Stimulated activated CD4-positive, alpha-beta T cell treated with anti-CD3 and anti-CD28 coated beads, Interleukin-4, amount 100 ng/mL, for 48 hours (primary cell): ENCODE data around the gene LAPTM5.
"Not testable (repeated sequence)": the region's sequence is repeated elsewhere in the genome, so short reads cannot be mapped to it uniquely, and the experiment has no call there.

Experiments
- DNase-seq, 2 donors: peaks; one replicate each; pipeline ENCODE4 v3.0.0-alpha.2; 2020; ENCODE audit warnings: low read depth in 2 of 2

LAPTM5 gene

DNA sequence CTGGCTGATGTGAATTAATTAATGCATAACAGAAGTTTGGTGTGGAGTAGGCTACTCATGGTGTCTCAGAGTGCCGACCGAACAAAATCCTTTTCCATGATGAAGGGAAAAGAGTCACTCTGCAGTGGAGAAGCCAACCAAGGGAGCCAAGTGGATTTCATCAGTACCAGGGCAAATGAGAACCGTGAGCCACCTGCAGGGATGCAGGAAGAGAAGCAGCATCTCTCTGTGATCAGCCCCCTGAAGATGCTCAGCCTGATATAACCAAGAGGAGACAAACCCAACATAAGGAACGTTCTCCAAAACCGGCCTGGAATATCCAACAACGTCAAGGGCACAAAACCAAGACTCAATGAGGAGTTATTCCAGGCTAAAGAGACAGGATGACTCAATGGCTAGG, 13.4 kb upstream of the LAPTM5 start:
- DNase-seq: no peak

DNA sequence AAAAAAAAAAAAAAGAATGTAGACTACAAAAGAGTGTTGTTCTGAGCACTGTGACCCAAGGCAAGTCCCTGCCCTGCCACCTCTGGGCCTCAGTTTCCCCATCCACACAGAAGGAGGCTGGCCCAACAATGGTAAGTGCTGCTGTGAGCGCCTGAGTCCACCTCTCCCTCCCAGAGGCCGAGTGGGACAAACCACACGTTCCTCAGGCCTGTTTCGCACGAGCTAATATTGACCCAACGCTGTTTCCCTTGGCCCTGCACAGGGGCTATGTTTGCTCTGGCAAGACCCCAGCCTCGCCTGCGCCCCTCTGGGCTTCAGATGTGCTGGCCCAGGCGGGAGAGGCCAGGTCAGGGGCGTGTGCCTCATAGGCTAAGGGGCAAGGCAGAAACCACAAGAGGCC, 12.6 kb upstream of the LAPTM5 start:
- no peak for DNase-seq

DNA sequence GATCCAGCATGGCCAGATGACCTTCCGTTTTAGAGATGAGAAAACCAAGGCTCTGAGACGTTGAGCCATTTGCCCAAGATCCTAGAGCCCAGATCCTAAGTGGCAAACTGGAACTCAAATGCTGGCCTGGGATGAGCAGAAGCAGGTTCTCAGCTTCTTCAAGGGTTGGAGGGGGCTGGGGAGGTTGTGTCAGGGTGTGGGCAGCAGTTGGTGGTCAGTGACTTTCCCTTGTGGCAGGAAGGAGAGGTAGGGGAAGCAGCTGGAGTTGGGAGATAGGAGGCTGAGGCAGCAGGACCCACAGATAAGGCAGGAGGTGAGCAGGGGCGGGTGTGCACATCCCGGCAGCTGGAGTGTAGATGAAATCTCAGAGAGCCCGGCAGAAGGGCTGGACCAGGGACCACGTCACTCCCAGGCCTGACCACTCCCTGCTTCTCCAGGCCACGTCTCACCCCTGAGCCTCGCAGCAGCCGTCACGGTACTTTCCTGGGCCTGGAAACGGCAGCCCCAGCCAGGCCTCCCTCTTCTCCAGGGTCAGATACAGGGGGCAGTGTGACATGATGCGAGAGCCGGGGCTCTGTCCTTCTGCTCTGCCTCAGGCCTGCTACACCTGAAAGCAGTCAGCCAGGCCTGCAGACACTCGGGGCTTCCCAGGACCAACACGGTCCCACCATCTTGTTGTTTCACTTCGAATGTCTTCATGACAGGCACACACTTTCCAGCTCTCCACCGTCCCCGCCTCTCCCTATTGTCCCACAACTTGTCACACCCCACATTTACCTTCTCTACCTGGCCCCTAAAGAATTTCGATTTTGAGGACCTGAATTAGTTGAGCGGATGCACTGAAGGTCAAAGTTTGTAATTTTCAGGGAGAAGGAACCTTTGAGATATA, 11.5 kb upstream of the LAPTM5 start:
- no peak for DNase-seq

DNA sequence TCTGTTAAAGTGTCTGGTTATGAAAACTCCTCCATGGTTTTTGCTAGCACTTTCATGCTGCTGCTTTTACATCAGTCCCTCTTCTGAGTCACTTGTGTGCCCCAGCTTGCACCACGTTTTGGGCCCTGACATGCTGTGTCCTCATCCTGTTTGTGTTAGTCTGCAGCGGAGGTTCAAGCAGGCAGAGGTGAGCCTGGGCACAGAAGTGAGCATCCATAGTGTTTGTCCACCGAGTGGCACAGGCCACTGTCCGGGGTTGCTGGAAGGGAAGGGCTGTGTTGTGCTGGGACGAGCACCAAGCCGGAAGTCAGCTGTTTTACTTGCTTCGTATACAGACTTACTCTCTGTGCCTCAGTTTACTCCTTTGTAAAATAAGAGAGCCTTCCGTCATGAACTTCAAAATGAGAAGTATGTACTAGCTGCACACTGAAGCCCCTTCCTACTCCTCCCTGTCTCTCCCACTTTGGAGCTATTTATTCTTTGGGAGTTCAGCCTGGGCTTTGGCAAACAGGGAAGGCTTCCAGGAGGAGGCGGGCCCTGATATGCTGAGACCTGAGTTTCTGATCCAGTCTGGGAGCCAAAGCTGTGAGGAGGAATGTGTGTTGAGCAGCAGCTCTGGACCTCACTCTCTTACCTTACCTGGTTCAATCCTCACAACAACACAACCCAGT, 10.7 kb upstream of the LAPTM5 start:
- no peak for DNase-seq

DNA sequence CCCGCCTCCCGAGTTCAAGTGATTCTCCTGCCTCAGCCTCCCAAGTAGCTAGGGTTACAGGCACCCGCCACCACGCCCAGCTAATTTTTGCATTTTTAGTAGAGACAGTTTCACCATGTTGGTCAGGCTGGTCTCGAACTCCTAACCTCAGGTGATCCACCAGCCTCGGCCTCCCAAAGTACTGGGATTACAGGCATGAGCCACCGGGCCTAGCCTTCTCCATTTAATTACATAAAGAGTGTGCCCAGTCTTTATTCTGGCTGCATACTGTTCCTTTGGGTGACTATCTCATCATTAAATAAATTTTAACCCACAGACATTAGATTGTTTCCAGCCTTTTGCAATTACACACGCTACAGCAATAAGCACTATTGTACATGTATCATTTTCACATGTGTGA, 9.4 kb upstream of the LAPTM5 start:
- DNase-seq: not testable (repeated sequence)

DNA sequence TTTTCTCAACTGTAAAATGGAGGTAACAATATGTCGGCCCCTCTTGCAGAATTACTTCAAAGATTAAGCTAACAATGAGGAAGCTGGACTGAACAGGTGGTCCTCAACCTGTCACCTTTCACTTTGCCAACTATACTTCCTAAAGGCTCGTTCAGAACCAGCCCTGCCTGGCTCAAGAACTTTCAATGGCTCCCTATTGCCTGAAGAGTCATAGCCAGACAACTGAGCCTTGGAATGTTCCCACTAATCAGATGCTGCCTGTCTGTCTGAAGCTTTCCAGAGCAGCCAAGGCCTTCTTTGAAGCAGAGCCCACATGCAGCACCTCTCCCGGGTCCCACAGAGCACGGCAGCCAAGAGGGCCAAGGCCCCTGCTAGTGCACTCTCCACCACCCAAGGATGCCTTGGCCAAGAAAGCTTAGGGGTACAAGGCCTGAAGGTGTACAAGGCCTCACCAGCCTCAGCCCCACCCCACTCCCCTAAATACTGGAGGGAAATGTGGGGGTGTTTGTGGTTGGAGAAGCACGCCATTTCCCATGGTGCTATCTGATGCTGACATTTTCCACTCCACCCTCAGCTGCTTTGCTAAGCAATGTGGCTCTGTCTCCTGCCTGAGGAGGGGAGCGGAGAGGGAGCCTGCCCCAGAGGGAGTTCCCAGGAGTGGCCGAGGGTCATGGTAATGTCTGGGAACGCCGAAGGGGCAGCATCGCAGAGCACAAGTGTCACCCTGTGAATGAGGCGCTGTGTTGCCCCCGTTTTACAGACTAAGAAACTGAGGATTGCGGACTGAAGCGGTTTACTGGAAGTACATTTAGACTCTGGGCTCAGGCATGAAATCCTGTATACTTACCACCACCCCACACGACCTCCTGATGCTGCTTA, 8.2 kb upstream of the LAPTM5 start:
- no peak for DNase-seq

DNA sequence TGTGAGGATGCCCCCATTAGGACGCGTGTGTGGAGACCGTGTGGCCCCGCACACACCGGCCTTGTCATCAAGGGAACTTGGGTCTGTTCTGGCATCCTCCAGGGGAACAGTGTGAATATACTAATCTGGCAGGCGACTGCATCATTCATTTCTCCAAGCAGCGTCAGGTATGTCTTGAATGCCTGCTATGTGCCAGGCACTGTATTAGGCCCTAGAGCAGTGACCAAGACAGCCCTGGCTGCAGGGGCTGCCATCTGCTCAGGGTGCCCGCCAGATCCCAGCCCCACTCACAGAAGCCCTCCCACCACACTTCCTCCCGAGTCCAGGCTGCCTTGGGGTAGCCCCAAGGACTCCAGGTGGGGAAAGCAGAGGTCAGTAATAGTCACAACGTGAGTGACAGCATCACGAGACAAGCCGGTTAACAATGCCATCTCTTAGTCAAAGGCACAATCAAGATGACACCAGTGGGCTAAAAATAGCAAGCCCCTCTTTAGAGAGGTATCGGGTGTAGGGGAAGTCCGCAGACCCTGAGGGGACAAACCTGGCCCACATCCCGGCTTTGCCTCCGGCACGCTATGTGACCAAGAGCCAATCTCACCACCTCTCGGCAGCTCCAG, 7.5 kb upstream of the LAPTM5 start:
- no peak for DNase-seq

DNA sequence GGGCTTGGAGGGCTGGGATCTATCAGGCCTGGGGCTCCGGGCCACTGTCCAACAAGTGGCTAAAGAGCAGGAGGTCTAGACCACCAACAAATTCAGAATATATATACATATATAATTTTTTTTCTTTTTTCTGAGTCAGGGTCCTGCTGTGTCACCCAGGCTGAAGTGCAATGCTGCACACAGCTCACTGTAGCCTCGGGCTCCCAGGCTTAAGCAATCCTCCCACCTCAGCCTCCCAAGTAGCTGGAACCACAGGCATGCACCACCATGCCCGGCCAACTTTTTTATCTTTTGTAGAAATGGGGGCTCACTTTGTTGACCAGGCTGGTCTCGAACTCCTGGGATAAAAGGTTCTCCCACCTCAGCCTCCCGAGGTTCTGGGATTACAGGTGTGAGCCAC, 6.8 kb upstream of the LAPTM5 start:
- DNase-seq: no peak

DNA sequence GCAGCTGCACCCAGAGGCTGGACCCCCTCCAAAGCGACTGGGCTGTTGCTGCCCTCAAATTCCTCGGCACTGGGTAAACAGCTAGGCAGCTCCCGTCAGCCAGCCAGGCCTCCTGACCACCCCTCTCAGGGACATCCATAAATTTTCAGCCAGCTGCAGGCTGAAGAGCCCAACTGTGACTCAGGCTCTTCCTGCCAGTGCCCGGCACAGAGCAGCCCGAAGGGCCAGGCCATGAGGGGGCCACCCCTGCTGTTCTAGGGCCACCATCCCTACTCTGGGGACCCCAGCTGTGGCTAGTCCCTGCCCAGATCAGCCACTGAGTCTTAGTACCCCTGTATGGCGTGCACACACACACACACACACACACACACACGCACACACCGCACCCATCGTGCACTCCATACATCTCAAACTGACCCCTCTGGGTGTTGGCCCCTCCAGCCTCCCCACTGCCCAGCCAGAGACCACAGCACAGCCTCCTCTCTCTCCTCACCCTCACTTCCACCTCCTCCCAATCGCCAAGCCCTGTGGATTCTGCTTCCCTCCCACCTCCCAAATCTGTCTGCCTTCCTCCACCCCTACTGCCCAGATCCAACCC, 6.2 kb upstream of the LAPTM5 start:
- no peak for DNase-seq

DNA sequence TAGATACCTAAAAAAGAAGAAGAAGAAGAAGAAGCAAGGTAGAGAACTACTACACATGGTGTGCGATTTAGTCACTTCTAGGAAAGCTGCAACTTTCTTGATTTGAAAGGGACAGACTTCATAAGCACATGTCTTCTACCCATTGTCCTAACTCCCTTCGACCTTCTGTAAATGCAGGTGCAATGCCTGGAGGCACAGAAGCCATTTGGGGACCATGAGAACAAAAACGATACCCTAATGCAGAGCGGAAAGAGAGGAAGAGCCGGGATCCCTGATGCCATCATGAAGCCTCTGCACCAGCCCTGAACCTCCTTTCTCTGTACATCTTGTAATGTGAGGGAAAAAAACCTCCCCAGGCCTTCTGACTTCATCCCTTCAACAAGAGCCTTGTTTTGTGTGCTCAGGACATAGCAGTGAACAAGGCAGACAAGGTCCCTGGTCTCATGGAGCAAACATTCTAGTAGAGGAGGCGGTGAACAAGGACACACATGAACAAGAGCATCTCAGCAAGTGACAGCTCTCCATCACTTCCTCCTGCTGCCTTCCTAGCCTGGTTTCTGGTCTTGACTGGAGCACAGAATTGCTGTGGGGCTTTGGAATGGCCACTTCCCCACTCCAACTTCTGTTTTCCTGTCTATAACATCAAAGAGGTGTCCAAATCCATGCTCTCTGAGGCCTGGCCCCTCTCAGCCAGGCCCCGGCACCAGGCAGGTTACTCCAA, 5.5 kb upstream of the LAPTM5 start:
- no peak for DNase-seq

DNA sequence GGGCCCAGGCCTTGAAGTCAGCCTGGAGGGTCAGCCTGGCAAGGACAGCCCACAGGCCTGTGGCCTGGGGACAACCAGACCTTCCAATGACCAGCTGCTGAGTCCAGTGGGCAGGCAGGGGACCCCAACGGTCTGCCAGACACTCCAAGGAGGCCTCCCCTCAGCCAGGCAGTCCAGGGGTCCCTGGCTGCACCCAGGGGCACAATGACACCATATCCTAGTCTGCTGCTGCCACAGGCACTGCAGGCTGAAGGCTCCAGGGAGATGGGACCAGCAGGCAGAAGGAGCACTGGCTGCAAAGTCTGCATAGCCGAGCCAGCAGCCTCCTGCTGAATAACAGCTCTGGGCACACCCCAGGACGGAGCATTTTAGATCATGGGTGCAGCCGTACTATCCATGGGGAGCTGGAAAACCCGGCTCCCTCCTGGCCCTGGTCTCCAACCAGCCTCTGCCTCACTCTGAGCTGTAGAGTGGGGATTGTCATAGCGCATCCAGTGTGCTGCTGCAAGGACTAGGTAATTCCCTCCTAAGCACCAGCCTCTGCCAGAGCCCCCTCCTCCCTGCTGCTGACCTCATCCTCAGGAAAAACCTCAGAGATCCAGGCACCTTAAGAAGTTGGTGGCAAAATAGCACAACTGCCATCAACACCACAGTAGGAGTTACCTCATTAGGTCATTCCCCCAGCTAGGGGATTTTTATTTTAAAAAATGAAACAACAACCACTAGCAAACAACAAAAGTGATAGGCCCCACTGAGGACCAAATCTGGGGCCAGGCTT, 4.8 kb upstream of the LAPTM5 start:
- DNase-seq: no peak

DNA sequence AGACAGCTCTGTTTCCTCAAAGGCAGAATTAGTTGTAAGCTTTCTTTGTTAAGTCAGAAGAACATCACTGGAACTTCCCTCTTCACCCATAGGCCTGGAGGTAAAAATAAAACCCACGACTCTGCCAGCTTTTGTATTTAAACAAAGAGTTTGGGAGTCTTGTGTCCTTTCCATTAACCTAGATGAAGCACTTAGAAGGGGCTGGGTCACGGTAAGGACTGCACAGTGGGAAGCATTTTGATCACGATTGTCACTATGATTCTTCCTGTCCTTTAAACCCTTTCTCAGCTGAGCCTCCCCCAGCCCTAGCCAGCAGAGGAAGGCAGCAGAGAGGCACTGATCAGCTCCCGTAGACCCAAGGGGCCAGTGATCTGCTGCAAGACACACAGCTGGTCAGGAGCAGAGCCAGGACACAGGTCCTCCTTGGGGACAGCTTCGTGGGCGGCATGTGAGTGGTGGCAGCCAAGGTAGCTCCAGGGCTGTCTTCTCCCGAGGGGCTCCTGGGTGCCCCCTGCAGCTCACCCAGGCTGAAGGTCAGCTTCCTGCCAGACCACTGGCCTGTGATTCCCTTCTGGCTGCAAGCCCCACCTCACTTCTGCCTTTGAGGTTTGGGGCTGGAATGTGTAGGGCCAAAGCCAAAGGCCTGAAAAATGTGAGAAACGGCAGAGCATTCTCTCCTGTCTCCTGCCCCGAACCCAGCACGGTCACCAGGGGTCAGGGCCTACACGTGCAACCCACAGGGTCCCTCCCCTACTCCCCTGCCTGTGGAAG, 4.0 kb upstream of the LAPTM5 start:
- DNase-seq: no peak

DNA sequence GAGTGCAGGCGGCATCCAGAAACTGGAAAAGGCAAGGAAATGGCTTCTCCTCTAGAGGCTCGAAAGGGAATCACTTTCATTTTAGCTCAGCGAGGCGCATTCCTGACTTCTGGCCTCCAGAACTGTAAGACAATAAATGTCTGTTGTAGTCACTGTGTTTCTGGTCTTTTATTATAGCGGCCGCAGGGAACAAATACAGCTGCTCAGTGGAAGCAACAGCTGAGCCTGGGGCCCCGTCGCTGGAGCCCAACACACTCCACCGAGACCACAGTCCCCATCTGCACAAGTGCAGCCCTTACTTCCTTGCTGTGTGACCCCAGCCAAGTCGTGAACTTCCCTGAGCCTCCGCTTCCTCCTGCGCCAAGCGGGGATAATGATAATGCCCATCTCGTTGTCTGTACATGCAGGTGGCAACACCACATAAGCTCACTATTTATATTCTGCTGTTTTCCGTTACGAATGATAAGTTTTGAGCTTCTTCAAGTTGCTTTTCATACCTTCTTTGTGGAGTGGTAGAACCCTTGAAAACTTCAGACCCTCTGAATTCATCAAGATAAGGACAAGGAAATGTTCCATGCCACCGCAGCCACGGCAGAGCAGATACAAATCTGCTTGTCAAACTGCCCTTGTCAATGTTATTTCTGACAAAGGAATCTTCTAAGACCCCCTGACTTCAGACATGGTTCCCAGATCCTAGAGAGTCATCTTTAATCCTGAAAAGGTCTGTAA, 3.2 kb upstream of the LAPTM5 start:
- DNase-seq: no peak

DNA sequence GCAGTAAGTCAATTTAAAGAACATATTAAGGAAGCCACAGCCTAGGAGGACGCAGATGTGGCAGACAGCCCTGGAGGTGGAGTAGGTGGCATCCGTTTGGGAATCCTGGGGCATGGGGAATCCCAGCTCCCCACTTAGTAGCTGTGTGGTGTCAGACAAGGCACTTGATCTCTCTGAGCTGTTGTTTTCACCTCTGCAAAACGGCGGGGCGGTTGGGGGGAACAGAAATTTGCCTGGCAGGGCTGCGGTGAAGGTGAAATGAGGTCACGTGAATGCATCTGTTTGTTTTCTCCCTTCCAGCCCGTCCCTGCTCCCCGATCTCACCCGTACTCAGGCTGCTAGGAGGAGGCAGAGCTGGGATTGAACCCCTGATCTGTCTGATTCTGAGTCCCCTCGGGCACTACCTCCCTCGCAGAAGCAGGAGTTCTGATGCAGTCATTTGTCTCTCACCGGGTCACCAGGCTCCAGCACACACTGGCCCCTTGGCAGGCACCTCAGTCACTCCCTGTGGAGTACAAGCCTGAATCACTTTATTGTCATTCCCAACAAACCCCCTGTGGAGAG, 2.2 kb upstream of the LAPTM5 start:
- DNase-seq: no peak

DNA sequence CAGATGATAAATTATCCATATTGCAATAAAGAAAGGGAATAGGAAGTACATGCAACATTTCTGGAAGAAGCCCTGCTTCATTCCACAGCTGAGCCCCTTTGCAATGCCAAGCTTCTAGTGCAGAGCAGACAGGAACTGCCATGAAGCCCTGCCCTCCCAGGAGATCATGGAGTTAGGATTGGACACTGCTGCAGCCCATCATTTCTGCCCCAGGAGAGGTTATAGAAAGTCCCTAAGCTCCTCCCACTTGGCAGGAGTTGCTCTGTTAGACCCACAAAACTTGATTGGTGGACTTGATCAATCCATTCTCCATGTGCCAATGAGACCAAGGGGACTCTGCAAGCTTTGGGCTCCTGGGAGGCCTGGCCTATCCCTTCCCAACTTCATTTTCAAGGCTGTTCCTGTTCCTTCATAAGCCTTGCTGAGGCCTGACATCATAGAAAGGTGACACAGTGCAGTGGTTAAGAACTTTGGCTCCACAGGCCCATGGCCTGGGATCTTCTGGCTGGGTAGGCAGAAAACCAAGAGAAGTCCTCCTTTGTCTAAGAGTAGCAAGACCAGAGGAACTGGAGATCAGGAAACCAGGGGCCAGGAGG, 1.3 kb upstream of the LAPTM5 start:
- DNase-seq: no peak

DNA sequence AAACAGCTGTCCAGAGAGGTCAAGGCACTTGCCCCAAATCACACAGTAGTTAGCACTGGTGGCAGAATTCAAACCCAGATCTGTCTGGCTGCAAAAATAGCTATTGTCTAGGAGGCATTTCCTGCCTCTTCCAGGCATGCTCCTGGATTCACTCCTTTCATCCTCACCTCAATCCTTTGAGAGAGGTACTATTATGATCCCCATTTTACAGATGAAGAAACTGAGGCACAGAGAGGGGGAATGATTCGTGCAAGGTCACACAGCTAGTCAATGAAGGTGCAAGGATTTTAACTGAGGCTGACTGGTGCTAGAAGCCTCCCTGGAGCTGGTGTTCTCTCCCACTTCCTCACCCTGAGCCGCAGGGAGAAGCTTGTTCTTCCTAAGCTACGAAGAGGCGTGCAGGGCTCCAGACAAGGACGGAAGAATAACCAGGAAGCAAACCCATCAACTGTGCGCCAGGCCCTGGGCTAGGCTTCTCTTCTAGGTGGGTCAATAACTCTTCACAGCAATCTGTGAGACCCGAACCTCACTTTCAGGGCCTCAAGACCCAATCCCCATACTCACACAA, 631 bp upstream of the LAPTM5 start:
- DNase-seq: no peak

DNA sequence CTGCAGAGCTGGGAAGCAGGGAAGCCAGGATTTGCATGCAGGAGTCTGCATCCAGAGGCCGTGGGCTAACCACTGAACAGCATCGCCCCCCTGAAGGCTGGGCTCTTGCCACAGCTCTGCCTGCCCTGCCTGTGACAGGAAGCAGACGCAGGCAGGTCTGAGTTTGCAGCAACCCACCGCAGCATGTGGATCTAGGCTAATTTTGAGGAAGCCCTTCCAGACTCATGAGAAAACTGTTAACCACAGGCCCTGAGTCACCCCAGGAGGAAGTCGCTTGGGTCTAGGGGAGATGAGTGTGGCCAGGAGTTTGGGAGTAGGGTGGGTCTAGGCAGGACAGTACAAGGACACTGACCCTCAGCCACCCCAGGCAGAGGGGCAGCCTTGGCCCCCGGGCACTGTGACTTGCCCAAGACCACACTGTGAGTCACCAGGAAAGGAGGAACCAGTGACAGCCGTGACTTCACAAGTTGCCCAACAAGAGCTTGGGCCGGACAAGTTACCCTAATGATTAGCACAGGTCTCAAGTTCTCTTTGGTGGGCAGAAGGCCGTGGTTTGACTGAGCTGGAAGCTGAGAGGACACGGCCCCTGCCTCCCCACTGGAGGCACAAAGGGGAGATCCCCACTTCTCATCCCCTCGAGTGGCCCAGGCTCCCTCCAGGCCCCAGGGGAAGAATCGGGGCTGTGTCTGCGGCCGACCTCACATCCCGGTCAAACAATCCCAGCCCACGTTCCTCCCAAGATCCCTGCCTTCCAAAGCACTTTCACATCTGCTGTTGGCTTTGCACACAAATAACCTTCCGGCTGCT, 826 bp downstream of the LAPTM5 start:
- DNase-seq: peak in 1 of 2 donors; percentile 64
